GM19372 (cell line): ENCODE results near the gene CA5A.
A peak's percentile ranks its signal among the peaks of the same experiment; 100 is the strongest.
"Not testable (repeated sequence)": the region's sequence is repeated elsewhere in the genome, so short reads cannot be mapped to it uniquely, and the experiment has no call there.

Experiments used
- ATAC-seq: cut with Tn5 transposase; IDR thresholded peaks from one replicate; pipeline ENCODE4 v1.9.1; 2021; ENCODE audit warnings: mild to moderate bottlenecking, low read depth, moderate library complexity; ENCODE audit not compliant: unreplicated experiment

The CA5A gene

GRCh38 chr16:87926246-87927194 is 9.8 kb downstream of the CA5A start:
- ATAC-seq, result no peak

DNA sequence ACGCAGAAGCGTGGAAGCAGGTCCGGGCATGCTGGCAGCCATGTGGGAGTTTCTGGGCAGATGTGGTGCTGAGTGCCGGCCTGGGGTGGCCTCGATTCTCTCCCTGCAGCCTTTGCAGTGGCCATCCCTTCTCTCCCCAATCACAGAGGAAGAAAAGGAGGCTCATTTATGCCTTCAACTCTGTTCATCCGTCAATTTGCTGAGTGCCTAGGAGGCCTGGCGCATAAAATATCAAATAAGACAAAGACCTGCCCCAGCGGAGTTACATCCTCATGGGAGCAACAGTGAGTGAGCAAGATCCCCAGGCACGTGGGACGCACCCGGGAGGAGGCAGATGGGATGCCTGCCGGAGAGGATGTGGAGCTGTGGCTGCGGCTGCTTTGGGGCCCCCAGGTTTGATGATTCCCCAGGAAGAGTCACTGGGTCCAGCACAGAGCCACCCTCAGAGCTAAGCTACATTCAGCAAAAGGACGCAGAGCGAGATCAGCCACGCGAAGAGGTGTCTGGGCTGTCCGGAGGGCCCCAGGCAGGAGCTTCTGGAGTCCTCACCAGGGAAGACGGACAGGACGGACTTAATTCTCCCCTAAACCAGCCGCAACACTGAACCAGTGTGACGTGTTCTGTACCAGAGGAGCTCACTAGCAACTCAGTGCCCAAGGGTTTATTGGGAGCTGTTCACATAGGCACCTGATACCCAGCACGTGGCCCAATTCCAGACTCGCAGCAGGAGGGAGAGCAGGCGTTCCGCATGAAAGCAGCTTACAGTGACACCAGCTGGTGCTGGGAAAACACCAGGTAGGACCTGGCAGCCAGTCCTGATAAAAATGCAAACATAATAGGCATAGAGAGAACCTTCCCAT is 11.3 kb downstream of the CA5A start:
- no peak for ATAC-seq

- ATAC-seq, result no peak
Observed at GRCh38 chr16:87924041-87924810, 12.1 kb downstream of the CA5A start.

GRCh38 chr16:87922250-87922871 is 14.0 kb downstream of the CA5A start:
- no peak for ATAC-seq

DNA sequence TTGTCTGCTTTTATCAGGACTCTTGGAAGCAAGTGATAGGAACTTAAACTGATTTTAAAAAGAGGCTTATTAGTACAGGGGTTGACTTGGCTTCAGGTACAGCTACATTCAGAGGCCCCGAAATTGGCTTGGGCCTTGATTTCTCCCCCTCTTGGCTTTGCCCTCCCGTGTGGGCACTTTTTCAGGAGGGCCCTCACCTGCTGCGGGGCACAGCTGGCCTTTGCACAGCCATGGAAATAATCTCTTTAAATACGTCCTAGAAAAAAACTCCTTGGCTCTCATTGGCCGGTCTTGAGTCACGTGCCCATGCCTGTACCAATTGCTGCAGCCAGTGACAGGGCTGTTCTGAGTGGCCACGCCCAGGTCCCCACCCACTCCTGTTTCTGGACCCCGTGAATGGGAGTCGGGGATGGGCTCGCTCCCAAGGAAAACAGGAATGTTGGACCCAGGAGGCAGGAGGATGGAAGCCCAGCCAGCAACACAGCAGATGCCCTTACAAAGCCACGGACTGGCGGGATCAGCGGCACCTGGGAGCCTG is 15.0 kb downstream of the CA5A start:
- no peak for ATAC-seq

- no peak for ATAC-seq
Observed at GRCh38 chr16:87919681-87919994, 16.7 kb downstream of the CA5A start.

DNA sequence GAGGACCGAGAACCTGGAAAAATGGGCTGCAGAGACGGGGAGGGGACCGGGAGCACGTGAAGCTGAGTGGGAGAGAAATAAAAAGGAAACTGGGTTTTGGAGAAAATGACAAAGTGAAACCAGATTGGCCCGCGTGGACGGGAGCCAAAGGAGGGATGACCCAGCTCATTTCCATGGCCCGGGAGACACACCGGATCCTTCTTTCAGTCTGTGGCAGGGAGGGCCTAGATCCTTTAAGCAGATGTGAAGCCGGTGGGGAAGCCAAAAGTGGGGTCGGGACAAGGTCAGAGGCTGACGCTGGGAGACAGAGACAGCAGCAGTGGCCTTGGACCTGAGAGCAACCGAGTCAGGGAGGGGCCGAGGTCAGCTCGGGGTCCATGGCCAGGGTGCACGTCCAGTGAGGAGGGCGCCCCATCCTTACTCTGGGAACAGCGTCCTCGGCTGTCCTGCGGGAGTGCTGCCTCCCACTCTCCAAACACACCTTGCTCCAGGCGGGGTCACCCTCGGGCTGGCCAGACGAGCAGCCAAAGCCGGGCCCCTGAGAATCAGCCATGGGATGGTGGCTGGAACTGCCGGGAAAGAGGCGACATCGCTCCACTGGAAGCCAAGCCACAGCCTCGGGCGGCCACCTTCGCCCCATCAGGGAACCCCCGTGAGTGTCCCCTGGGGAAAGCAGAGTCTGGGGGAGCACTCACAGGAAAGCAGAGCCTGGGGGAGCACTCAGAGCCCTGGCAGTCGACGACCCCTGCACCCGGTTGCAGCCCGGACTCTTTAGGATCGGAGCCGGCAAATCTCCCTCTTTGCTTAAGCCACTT is 17.3 kb downstream of the CA5A start:
- ATAC-seq, result no peak

DNA sequence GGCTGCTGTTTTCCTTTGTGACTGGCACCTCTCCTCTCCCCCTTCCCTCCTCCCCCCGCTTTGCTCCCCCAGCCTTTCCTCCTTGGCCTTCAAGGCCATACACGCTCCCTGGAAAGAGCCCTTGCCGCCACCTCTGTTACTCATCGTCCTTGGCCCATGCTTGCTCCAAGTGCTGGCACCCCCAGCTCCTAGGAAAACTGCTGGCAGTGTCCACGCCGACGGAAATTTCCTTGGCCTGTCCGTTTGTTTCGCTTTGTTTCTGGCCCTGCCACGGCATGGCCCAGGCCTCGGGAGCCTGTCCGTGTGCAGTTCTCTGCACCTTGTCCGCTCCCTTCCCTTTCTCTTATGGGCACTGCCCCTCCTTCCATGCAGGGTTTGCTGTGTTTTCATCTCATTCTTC is 18.0 kb downstream of the CA5A start:
- no peak for ATAC-seq

- ATAC-seq, result no peak
Observed at GRCh38 chr16:87917503-87917902, 18.8 kb downstream of the CA5A start.

GRCh38 chr16:87914812-87915211 is 21.5 kb downstream of the CA5A start:
- ATAC-seq, result no peak

DNA sequence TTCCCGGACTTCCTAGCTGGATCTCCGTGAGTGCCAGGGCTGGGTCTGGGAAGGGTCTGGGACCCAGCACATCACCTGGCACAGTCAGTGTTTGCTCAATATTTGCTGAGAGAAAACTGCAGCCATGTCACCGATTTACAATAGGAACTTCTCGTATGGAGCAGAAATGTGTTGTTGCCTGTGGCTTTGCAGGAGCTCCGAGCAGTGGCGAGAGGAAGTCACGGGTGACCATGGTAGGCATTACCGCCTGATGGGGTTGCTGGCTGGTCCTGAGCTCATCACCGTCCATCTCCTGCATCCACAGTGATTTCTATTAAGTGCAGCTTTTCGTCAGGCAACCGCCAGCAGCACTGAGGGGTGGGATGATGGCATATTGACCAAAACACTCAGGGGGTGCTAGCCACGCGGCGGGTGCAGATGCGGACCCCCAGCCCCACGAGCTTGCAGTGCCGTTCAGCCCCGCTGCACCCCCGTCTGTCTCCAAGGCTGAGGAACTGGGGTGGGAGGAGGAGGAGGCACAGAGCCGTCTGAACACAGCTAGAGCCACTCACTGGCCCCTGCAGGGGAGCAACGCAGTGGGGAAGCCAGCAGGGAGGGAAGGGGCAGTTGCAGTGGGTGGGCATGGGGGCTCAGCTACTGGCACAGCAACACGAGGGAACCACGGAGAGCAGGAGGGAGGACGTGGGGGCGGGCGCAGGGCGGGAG is 22.2 kb downstream of the CA5A start:
- not testable (repeated sequence) for ATAC-seq

GRCh38 chr16:87912691-87913090 is 23.6 kb downstream of the CA5A start:
- not testable (repeated sequence) for ATAC-seq

- ATAC-seq, result not testable (repeated sequence)
Observed at GRCh38 chr16:87911106-87911763, 25.1 kb downstream of the CA5A start.

DNA sequence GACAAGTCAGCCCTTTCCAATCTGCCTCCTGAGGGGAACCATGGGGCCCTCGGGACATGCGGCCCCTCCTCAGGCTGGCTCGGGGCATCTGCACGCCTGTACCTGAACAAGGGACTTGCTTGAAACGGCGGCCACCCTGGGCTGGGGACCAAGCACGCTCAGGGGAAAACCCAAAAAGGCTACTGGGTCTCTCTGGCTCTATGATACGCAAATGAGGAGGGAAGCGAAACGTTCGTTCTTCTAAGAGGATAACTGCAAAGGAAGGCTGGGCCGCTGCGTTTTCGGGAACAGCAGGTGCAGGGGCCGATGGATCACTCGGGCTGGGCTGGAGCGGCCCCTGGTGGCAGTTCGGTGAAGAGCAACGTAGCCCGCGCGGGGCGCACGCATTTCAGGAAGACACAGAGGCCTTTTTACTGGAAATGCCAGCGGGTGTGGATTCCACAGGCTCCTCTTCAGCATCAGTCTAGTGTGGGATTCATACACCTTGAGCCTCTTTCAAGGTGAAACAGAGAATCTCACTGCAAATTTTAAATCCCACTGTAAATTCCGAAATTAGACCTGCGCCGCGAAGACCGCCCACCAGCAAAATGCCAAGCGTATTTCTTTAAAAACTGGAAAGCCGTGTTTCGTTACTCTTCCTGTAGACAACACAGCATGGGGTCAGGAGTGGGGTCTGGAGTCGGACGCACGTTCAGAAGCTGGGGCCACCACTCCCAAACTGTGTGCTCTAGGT is 27.0 kb downstream of the CA5A start:
- peak; percentile 85 for ATAC-seq

DNA sequence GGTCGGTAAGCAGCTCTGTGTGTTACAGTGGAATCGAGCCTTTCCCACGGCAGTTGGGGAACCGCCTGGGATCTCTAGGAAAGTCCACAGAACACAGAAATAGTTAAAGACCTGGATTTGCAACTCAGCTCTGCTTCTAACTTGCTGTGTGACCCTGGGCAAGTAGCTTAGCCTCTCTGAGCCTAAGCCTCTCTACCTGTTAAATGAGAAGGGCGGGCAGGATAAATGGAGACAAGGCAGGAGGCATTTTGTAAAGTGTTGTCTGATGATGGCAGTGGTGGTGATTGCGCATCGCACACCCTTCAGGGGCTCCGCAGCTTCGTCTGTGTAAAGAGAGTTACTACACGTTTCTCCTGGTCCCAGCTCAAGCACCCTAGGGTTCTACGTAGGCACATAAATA is 28.2 kb downstream of the CA5A start:
- ATAC-seq, result not testable (repeated sequence)

DNA sequence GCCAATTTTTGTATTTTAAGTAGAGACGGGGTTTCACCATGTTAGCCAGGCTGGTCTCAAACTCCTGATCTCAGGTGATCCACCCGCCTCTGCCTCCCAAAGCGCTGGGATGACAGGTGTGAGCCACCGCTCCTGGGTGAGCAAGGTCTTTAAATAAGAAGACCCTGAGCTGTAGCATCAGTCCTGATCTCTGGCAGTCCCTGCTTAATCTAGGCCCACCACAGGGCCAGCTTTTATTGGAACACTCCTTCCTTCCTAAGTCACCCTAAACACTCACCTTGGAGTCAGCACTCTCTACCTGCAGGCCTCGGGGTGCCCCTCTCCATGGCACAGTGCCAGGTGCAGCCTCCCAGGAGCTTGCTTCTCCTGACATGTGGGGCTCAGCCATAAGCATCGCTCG is 30.8 kb downstream of the CA5A start:
- ATAC-seq, result not testable (repeated sequence)

DNA sequence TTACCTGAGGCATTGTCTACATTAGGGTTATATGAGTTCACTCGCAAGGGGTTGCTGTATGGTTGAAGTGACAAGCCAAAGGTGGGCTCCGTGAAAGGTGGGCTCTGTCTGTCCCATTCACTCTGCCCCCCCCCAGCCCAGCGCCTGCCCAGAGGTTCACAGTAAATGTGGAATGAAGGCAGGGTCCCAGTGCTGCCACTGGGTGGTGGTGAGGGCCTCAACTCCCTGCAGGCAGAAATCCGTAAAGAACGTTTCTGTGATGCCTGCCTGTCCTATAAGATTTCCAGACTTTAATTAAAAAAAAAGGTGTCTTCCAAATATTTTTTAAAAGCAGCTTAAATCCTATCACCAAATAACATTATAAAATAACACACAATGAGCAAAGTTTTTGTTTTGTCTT is 31.4 kb downstream of the CA5A start:
- not testable (repeated sequence) for ATAC-seq
